Activated effector memory CD4-positive, alpha-beta T cell treated with Interleukin-2 at 50 U/mL for 16 hours (primary cell): Measurements from ENCODE around the gene BLACAT1.
"Not testable (repeated sequence)": the region's sequence is repeated elsewhere in the genome, so short reads cannot be mapped to it uniquely, and the experiment has no call there.

ENCODE experiments used
- DNase-seq: peaks from one replicate; pipeline ENCODE4 v3.0.0-alpha.2; 2020

Gene BLACAT1

GRCh38 chr1:205438213-205439158 is 17.4 kb downstream of the BLACAT1 start:
- DNase-seq: no peak

GRCh38 chr1:205437570-205437969 is 18.3 kb downstream of the BLACAT1 start:
- DNase-seq: no peak

GRCh38 chr1:205436776-205437410 is 19.0 kb downstream of the BLACAT1 start:
- DNase-seq: no peak

- DNase-seq: no peak
These were observed 20.0 kb downstream of the BLACAT1 start for GRCh38 chr1:205435578-205436573.

GRCh38 chr1:205434738-205435137 is 21.1 kb downstream of the BLACAT1 start:
- no peak for DNase-seq

GRCh38 chr1:205432692-205433091 is 23.2 kb downstream of the BLACAT1 start:
- not testable (repeated sequence) for DNase-seq

- DNase-seq: no peak
These were observed 23.7 kb downstream of the BLACAT1 start for GRCh38 chr1:205432116-205432515.

- peak; percentile 26 for DNase-seq
These were observed 25.0 kb downstream of the BLACAT1 start for GRCh38 chr1:205430696-205431305.

GRCh38 chr1:205429762-205430695 is 25.8 kb downstream of the BLACAT1 start:
- DNase-seq: no peak

GRCh38 chr1:205424901-205425600 is 30.8 kb downstream of the BLACAT1 start:
- no peak for DNase-seq

GRCh38 chr1:205423814-205424399 is 31.9 kb downstream of the BLACAT1 start:
- DNase-seq: no peak

GRCh38 chr1:205422993-205423642 is 32.7 kb downstream of the BLACAT1 start:
- DNase-seq: no peak

- no peak for DNase-seq
These were observed 34.0 kb downstream of the BLACAT1 start, which contains the start of gene LEMD1 for GRCh38 chr1:205421798-205422197. TSS of gene LEMD1 (minus strand) at chr1:205422056. CDS start at chr1:205420536, 1,520 bp downstream.

GRCh38 chr1:205420938-205421337 is 34.9 kb downstream of the BLACAT1 start:
- no peak for DNase-seq

- no peak for DNase-seq
These were observed 37.8 kb downstream of the BLACAT1 start for GRCh38 chr1:205417870-205418635.

- DNase-seq: no peak
These were observed 39.5 kb downstream of the BLACAT1 start for GRCh38 chr1:205416322-205416721.

- no peak for DNase-seq
These were observed 45.1 kb downstream of the BLACAT1 start for GRCh38 chr1:205410581-205411298.

GRCh38 chr1:205407970-205408369 is 47.9 kb downstream of the BLACAT1 start:
- no peak for DNase-seq
